Measurements from ENCODE around the gene JPH2.
A peak's percentile ranks its signal among the peaks of the same experiment; 100 is the strongest.

Gene JPH2

GRCh38 chr20:44071526-44072111 is 115.4 kb downstream of the JPH2 start:
- TF ChIP-seq POLR2AphosphoS5 (IDR thresholded peaks at IDR 0.05; ENCODE audit: low read depth) (no peak), CTCF (IDR thresholded peaks at IDR 0.05; ENCODE audit: insufficient read depth, low read length) (no peak), SPI1 (IDR thresholded peaks at IDR 0.05; ENCODE audit: borderline replicate concordance, low read depth) (no peak), GABPA (IDR thresholded peaks at IDR 0.05; ENCODE audit: low read depth) (no peak)
- Histone ChIP-seq H3K27me3 (ENCODE audit: insufficient read depth, poor library complexity, severe bottlenecking) (no peaks in the 10 kb centered on the region), H3K27ac (replicated peaks) (peak overlapping the region; percentile 92), H3K4me3 (replicated peaks; ENCODE audit: insufficient read depth, low read length) (no peak overlapping the region)
- no peak for DNase-seq (ENCODE audit: low read depth in 1 of 2, low spot score in 1 of 2)

GRCh38 chr20:44071057-44071456 is 115.9 kb downstream of the JPH2 start:
- TF ChIP-seq CTCF (IDR thresholded peaks at IDR 0.05; ENCODE audit: insufficient read depth, low read length) (no peak), SPI1 (IDR thresholded peaks at IDR 0.05; ENCODE audit: borderline replicate concordance, low read depth) (no peak), POLR2AphosphoS5 (IDR thresholded peaks at IDR 0.05; ENCODE audit: low read depth) (no peak), GABPA (IDR thresholded peaks at IDR 0.05; ENCODE audit: low read depth) (no peak)
- TF ChIP-seq, protein P1, sequence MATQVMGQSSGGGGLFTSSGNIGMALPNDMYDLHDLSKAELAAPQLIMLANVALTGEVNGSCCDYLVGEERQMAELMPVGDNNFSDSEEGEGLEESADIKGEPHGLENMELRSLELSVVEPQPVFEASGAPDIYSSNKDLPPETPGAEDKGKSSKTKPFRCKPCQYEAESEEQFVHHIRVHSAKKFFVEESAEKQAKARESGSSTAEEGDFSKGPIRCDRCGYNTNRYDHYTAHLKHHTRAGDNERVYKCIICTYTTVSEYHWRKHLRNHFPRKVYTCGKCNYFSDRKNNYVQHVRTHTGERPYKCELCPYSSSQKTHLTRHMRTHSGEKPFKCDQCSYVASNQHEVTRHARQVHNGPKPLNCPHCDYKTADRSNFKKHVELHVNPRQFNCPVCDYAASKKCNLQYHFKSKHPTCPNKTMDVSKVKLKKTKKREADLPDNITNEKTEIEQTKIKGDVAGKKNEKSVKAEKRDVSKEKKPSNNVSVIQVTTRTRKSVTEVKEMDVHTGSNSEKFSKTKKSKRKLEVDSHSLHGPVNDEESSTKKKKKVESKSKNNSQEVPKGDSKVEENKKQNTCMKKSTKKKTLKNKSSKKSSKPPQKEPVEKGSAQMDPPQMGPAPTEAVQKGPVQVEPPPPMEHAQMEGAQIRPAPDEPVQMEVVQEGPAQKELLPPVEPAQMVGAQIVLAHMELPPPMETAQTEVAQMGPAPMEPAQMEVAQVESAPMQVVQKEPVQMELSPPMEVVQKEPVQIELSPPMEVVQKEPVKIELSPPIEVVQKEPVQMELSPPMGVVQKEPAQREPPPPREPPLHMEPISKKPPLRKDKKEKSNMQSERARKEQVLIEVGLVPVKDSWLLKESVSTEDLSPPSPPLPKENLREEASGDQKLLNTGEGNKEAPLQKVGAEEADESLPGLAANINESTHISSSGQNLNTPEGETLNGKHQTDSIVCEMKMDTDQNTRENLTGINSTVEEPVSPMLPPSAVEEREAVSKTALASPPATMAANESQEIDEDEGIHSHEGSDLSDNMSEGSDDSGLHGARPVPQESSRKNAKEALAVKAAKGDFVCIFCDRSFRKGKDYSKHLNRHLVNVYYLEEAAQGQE (IDR thresholded peaks at IDR 0.05; ENCODE audit: insufficient replicate concordance, low read depth): no peak
- no peak for DNase-seq (ENCODE audit: low read depth in 1 of 2, low spot score in 1 of 2)
- no peaks in the 10 kb centered on the region for H3K27me3 ChIP-seq (ENCODE audit: insufficient read depth, poor library complexity, severe bottlenecking)
- H3K27ac ChIP-seq (replicated peaks): peak overlapping the region; percentile 92
- H3K4me3 ChIP-seq (replicated peaks; ENCODE audit: insufficient read depth, low read length): no peak overlapping the region

DNA sequence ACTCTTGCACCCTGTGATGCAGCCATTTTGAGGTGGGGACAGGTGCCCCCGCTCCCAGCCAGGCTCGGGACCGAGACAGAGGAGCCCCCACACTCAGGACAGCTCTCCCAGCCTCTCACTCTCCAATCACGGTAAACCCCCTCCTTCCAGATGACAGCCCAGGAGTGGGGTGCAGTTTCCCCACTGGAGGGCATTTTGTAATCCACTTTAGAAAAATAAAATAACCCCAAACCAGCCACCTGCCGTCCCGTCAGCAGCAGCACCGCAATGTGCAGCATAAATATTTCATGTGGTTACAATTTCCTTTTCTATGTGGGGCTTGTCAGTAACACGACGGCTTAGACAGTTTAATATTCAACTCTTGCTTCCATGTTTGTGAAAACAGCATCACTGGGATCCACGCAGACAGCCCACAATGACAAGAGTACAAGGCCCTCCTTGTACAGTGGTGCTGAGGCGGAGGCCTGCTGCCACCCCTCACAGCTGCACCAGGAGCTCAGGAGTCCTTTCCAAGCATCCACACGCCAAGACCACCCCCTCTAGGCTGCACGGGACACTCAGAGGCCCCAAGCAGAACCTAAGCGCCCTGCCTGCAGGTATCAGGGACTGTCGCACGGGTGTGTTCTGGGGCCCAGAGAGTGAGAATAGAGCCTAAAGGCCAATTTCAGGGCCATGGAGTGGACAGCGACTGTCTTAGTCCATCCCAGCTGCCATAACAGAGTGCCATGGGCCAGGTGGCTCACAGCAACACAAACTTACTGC is 116.7 kb downstream of the JPH2 start:
- Histone ChIP-seq H3K27me3 (ENCODE audit: insufficient read depth, poor library complexity, severe bottlenecking) (no peaks in the 10 kb centered on the region), H3K4me3 (replicated peaks; ENCODE audit: insufficient read depth, low read length) (no peak overlapping the region), H3K27ac (replicated peaks) (peak overlapping the region; percentile 92)
- peak in 1 of 2 experiments; percentile 63 for DNase-seq (ENCODE audit: low read depth in 1 of 2, low spot score in 1 of 2)
- TF ChIP-seq, protein P1 (IDR thresholded peaks at IDR 0.05; ENCODE audit: insufficient replicate concordance, low read depth): peak; percentile 85
- TF ChIP-seq CTCF (IDR thresholded peaks at IDR 0.05; ENCODE audit: insufficient read depth, low read length): no peak

All from HL-60 (cell line).